Parathyroid adenoma (tissue), 2 donors: ENCODE measurements around the gene ASB4.

Experiments used
- H2AFZ ChIP-seq: fragments of 300-600 bp; sonication (generic); one replicate; pipeline ENCODE4 v1.7.0; 2017; ENCODE audit warnings: antibody characterized with exemption, mild to moderate bottlenecking
- H3K27ac ChIP-seq: fragments of 300-600 bp; sonication (generic); one replicate; pipeline ENCODE4 v1.7.0; 2017
- H3K27me3 ChIP-seq: fragments of 300-600 bp; sonication (generic); one replicate; pipeline ENCODE4 v1.7.0; 2017; ENCODE audit warnings: low read length; ENCODE audit not compliant: control insufficient read depth, insufficient read depth
- H3K36me3 ChIP-seq: fragments of 300-600 bp; sonication (generic); one replicate; pipeline ENCODE4 v1.7.0; 2017; ENCODE audit warnings: low read length; ENCODE audit not compliant: control insufficient read depth, insufficient read depth
- H3K4me1 ChIP-seq: fragments of 300-600 bp; sonication (generic); one replicate; pipeline ENCODE4 v1.7.0; 2017; ENCODE audit warnings: control low read depth
- H3K4me2 ChIP-seq: fragments of 300-600 bp; sonication (generic); one replicate; pipeline ENCODE4 v1.7.0; 2017; ENCODE audit warnings: low read length
- H3K4me3 ChIP-seq: fragments of 300-600 bp; sonication (generic); one replicate; pipeline ENCODE4 v1.7.0; 2017; ENCODE audit warnings: low read depth, low read length
- H3K79me2 ChIP-seq: fragments of 300-600 bp; sonication (generic); one replicate; pipeline ENCODE4 v1.7.0; 2017; ENCODE audit warnings: control low read depth
- H3K9ac ChIP-seq: fragments of 300-600 bp; sonication (generic); one replicate; pipeline ENCODE4 v1.7.0; 2017; ENCODE audit warnings: mild to moderate bottlenecking
- H3K9me3 ChIP-seq: fragments of 300-600 bp; sonication (generic); one replicate; pipeline ENCODE4 v1.7.0; 2017; ENCODE audit warnings: low read length; ENCODE audit not compliant: control insufficient read depth
- CTCF ChIP-seq: fragments of 300-600 bp; sonication (generic); IDR thresholded peaks from one replicate; pipeline ENCODE4 v1.7.0; 2017; ENCODE audit warnings: antibody characterized with exemption, mild to moderate bottlenecking
- donor health status: primary hyperparathyroidism.

Gene ASB4

GRCh38 chr7:95490231-95490762, 4.6 kb downstream of the ASB4 start:
- no peak overlapping the region for H2AFZ ChIP-seq
- no peak overlapping the region for H3K27ac ChIP-seq
- H3K27me3 ChIP-seq: no peaks in the 10 kb centered on the region
- H3K4me1 ChIP-seq: no peaks in the 10 kb centered on the region
- H3K4me3 ChIP-seq: no peak overlapping the region
- TF ChIP-seq CTCF: no peak
- H3K9me3 ChIP-seq: no peaks in the 10 kb centered on the region
- no peaks in the 10 kb centered on the region for H3K79me2 ChIP-seq
- no peaks in the 10 kb centered on the region for H3K36me3 ChIP-seq
- H3K9ac ChIP-seq: no peak overlapping the region
- no peak overlapping the region for H3K4me2 ChIP-seq

GRCh38 chr7:95491201-95491600, 5.5 kb downstream of the ASB4 start:
- no peaks in the 10 kb centered on the region for H3K4me1 ChIP-seq
- H3K9me3 ChIP-seq: no peaks in the 10 kb centered on the region
- no peaks in the 10 kb centered on the region for H3K36me3 ChIP-seq
- no peak for TF ChIP-seq CTCF
- H3K27ac ChIP-seq: no peak overlapping the region
- H3K4me3 ChIP-seq: no peak overlapping the region
- no peak overlapping the region for H2AFZ ChIP-seq
- H3K9ac ChIP-seq: no peak overlapping the region
- no peak overlapping the region for H3K4me2 ChIP-seq
- H3K79me2 ChIP-seq: no peaks in the 10 kb centered on the region
- H3K27me3 ChIP-seq: no peaks in the 10 kb centered on the region

- no peak for TF ChIP-seq CTCF
- H3K4me3 ChIP-seq: no peak overlapping the region
- no peaks in the 10 kb centered on the region for H3K4me1 ChIP-seq
- no peak overlapping the region for H3K4me2 ChIP-seq
- no peaks in the 10 kb centered on the region for H3K27me3 ChIP-seq
- H3K9me3 ChIP-seq: no peaks in the 10 kb centered on the region
- no peak overlapping the region for H3K27ac ChIP-seq
- H3K79me2 ChIP-seq: no peaks in the 10 kb centered on the region
- H2AFZ ChIP-seq: no peak overlapping the region
- no peak overlapping the region for H3K9ac ChIP-seq
- no peaks in the 10 kb centered on the region for H3K36me3 ChIP-seq
Measured at GRCh38 chr7:95491634-95492314, 6.0 kb downstream of the ASB4 start.

- Histone ChIP-seq H3K4me1 (no peaks in the 10 kb centered on the region), H3K9me3 (no peaks in the 10 kb centered on the region), H3K9ac (no peak overlapping the region), H2AFZ (no peak overlapping the region), H3K36me3 (no peaks in the 10 kb centered on the region), H3K27me3 (no peaks in the 10 kb centered on the region), H3K27ac (no peak overlapping the region), H3K4me3 (no peak overlapping the region), H3K4me2 (no peak overlapping the region), H3K79me2 (no peaks in the 10 kb centered on the region)
- TF ChIP-seq CTCF: no peak
Measured at GRCh38 chr7:95493247-95493646, 7.5 kb downstream of the ASB4 start.

GRCh38 chr7:95493844-95494243, 8.1 kb downstream of the ASB4 start:
- no peak overlapping the region for H3K27ac ChIP-seq
- TF ChIP-seq CTCF: no peak
- H3K9me3 ChIP-seq: no peaks in the 10 kb centered on the region
- H3K4me1 ChIP-seq: no peaks in the 10 kb centered on the region
- H3K36me3 ChIP-seq: no peaks in the 10 kb centered on the region
- H3K4me2 ChIP-seq: no peak overlapping the region
- H2AFZ ChIP-seq: no peak overlapping the region
- no peaks in the 10 kb centered on the region for H3K27me3 ChIP-seq
- H3K4me3 ChIP-seq: no peak overlapping the region
- no peak overlapping the region for H3K9ac ChIP-seq
- no peaks in the 10 kb centered on the region for H3K79me2 ChIP-seq
